NT2/D1 (cell line): ENCODE measurements around the gene RALGDS.
"Not testable (repeated sequence)": the region's sequence is repeated elsewhere in the genome, so short reads cannot be mapped to it uniquely, and the experiment has no call there.

Experiments used
- SUZ12 ChIP-seq: IDR thresholded peaks from 2 replicates; pipeline ENCODE4 v1.6.1; 2011; ENCODE audit not compliant: insufficient read length, insufficient read depth; ENCODE audit errors: extremely low read depth
- YY1 ChIP-seq: IDR thresholded peaks from 2 replicates; pipeline ENCODE4 v1.6.1; 2011; ENCODE audit not compliant: insufficient read length, insufficient read depth
- ZNF274 ChIP-seq: IDR thresholded peaks from 2 replicates; pipeline ENCODE4 v1.6.1; 2011; ENCODE audit warnings: mild to moderate bottlenecking, low read depth, low read length

DNA sequence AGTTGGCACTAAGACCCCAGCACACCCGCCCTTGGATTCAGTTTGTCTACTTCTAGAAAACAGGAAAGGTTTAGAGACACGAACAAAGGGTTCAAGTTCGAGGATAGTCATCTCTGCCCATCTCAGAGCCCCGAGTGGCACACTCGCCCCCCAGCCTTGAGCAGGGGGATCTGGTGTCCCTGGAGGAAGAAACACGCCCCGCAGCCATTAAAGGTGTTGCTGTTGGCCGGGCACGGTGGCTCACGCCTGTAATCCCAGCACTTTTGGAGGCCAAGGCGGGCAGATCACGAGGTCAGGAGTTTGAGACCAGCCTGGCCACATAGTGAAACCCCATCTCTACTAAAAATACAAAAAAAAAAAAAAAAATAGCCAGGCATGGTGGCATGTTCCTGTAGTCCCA lies 48.6 kb upstream of the RALGDS start:
- TF ChIP-seq ZNF274, SUZ12, YY1: not testable (repeated sequence)
